ENCODE measurements around the gene LRP10. TPM values are rescaled to one million over a fixed set of nuclear protein-coding genes. Genes with fewer than 3 reads are reported as not detected.

The LRP10 gene
- polyA plus RNA-seq, 1 experiment = 308 TPM

DNA sequence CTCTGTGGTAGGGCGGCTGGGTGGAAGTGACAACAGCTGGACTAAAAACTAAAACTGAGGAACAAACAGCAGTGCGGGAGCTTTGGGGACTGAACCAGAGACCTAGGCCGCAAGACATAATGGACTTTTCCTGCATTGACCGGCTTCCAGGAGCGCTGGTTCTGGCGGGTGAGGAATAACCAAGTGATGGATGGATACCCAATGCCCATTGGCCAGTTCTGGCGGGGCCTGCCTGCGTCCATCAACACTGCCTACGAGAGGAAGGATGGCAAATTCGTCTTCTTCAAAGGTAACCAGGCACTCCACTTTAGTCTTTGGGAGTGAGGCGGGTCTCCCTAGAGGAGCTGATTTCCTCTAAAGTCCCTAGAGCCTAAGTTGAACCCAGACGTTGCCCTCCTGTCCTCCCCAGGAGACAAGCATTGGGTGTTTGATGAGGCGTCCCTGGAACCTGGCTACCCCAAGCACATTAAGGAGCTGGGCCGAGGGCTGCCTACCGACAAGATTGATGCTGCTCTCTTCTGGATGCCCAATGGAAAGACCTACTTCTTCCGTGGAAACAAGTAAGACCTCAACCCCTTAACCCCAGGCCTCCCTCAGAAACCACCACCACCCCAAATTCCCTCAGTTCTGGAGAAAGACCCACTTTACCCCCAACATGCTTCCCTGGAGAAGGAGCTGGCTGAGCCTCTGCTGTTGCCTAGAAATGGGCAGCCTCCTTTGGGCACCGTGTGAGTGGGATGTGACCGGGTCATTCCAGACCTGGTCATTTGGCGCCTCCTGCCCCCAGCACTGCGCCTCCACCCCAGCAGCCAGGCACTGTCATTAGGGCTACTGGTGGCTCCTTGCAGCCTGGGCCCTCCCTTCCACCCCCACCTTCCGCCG, 27.1 kb upstream of the LRP10 start:
- no peak for DNase-seq (ENCODE audit: low read depth)
- Histone ChIP-seq H3K27me3 (ENCODE audit: control insufficient read depth, insufficient read depth, low read length) (no peaks in the 10 kb centered on the region), H3K4me3 (ENCODE audit: low read depth, low read length) (no peak overlapping the region), H3K36me3 (ENCODE audit: control insufficient read depth, insufficient read depth, low read length) (peaks cover 54% of the 10 kb centered on the region)
- POLR2A ChIA-PET = no interaction called here
- CTCF ChIA-PET = interaction anchor here (1.0 to 1.6 kb wide), 2 partner anchors 8 to 22 kb away, joined by 3 to 4 read pairs; no protein-coding TSS in a partner anchor
- TF ChIP-seq, protein P1, sequence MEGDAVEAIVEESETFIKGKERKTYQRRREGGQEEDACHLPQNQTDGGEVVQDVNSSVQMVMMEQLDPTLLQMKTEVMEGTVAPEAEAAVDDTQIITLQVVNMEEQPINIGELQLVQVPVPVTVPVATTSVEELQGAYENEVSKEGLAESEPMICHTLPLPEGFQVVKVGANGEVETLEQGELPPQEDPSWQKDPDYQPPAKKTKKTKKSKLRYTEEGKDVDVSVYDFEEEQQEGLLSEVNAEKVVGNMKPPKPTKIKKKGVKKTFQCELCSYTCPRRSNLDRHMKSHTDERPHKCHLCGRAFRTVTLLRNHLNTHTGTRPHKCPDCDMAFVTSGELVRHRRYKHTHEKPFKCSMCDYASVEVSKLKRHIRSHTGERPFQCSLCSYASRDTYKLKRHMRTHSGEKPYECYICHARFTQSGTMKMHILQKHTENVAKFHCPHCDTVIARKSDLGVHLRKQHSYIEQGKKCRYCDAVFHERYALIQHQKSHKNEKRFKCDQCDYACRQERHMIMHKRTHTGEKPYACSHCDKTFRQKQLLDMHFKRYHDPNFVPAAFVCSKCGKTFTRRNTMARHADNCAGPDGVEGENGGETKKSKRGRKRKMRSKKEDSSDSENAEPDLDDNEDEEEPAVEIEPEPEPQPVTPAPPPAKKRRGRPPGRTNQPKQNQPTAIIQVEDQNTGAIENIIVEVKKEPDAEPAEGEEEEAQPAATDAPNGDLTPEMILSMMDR (IDR thresholded peaks at IDR 0.05; ENCODE audit: insufficient read depth, low read depth, low read length) = no peak

DNA sequence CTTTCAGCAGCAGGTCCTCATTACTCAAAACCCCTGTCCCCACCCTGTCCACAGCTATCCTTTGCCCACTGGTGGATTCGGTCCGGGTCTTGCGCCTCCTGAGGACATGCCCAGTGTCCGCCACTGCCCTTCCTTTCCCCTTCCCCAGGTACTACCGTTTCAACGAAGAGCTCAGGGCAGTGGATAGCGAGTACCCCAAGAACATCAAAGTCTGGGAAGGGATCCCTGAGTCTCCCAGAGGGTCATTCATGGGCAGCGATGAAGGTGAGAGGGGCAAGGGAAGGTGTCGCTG, 26.5 kb upstream of the LRP10 start:
- H3K4me3 ChIP-seq (ENCODE audit: low read depth, low read length) = no peak overlapping the region
- no peak for DNase-seq (ENCODE audit: low read depth)
- POLR2A ChIA-PET = no interaction called here
- peaks cover 54% of the 10 kb centered on the region for H3K36me3 ChIP-seq (ENCODE audit: control insufficient read depth, insufficient read depth, low read length)
- TF ChIP-seq, protein P1 (IDR thresholded peaks at IDR 0.05; ENCODE audit: insufficient read depth, low read depth, low read length) = no peak
- CTCF ChIA-PET = interaction anchor here (1.6 kb wide), 1 partner anchor 22 kb away, joined by 4 read pairs; no protein-coding TSS in a partner anchor
- H3K27me3 ChIP-seq (ENCODE audit: control insufficient read depth, insufficient read depth, low read length) = no peaks in the 10 kb centered on the region

DNA sequence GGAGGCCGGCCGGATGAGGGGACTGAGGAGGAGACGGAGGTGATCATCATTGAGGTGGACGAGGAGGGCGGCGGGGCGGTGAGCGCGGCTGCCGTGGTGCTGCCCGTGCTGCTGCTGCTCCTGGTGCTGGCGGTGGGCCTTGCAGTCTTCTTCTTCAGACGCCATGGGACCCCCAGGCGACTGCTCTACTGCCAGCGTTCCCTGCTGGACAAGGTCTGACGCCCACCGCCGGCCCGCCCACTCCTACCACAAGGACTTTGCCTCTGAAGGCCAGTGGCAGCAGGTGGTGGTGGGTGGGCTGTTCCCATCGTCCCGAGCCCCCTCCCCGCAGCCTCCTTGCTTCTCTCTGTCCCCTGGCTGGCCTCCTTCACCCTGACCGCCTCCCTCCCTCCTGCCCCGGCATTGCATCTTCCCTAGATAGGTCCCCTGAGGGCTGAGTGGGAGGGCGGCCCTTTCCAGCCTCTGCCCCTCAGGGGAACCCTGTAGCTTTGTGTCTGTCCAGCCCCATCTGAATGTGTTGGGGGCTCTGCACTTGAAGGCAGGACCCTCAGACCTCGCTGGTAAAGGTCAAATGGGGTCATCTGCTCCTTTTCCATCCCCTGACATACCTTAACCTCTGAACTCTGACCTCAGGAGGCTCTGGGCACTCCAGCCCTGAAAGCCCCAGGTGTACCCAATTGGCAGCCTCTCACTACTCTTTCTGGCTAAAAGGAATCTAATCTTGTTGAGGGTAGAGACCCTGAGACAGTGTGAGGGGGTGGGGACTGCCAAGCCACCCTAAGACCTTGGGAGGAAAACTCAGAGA, 25.5 kb upstream of the LRP10 start:
- no peaks in the 10 kb centered on the region for H3K27me3 ChIP-seq (ENCODE audit: control insufficient read depth, insufficient read depth, low read length)
- no peak overlapping the region for H3K4me3 ChIP-seq (ENCODE audit: low read depth, low read length)
- ChIA-PET CTCF (interaction anchor here (10.6 kb wide), 1 partner anchor 9 kb away, joined by 246 read pairs; the partner anchor contains the start of gene MMP14), POLR2A (no interaction called here)
- TF ChIP-seq, protein P1 (IDR thresholded peaks at IDR 0.05; ENCODE audit: insufficient read depth, low read depth, low read length) = no peak
- no peak for DNase-seq (ENCODE audit: low read depth)
- peaks cover 52% of the 10 kb centered on the region for H3K36me3 ChIP-seq (ENCODE audit: control insufficient read depth, insufficient read depth, low read length)

DNA sequence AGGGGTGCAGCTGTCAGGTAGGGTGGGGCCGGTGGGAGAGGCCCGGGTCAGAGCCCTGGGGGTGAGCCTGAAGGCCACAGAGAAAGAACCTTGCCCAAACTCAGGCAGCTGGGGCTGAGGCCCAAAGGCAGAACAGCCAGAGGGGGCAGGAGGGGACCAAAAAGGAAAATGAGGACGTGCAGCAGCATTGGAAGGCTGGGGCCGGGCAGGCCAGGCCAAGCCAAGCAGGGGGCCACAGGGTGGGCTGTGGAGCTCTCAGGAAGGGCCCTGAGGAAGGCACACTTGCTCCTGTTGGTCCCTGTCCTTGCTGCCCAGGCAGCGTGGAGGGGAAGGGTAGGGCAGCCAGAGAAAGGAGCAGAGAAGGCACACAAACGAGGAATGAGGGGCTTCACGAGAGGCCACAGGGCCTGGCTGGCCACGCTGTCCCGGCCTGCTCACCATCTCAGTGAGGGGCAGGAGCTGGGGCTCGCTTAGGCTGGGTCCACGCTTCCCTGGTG, 24.7 kb upstream of the LRP10 start:
- TF ChIP-seq, protein P1 (IDR thresholded peaks at IDR 0.05; ENCODE audit: insufficient read depth, low read depth, low read length) = no peak; the same call in 1 of the 2 replicates
- Histone ChIP-seq H3K27me3 (ENCODE audit: control insufficient read depth, insufficient read depth, low read length) (no peaks in the 10 kb centered on the region), H3K4me3 (ENCODE audit: low read depth, low read length) (no peak overlapping the region), H3K36me3 (ENCODE audit: control insufficient read depth, insufficient read depth, low read length) (peaks cover 44% of the 10 kb centered on the region)
- no peak for DNase-seq (ENCODE audit: low read depth)
- ChIA-PET CTCF (interaction anchor here (1.0 to 10.6 kb wide), 5 partner anchors 10 to 276 kb away, joined by 3 to 246 read pairs (median 11); partner anchors contain the start of gene MMP14), POLR2A (interaction anchor here (1.6 kb wide), 1 partner anchor 9 kb away, joined by 8 read pairs; no protein-coding TSS in a partner anchor)
